DMS79 treated with DMSO at 0.1 percent for 48 hours (cell line): ENCODE results near the gene SLC29A2.
A peak's percentile ranks its signal among the peaks of the same experiment; 100 is the strongest.

ENCODE experiments used
- DNase-seq: peaks from one replicate; lab custom pipeline; 2025; lab: John Stamatoyannopoulos, UW

Gene SLC29A2

GRCh38 chr11:66317723-66318599 lies 53.6 kb downstream of the SLC29A2 start:
- DNase-seq: no peak

DNA sequence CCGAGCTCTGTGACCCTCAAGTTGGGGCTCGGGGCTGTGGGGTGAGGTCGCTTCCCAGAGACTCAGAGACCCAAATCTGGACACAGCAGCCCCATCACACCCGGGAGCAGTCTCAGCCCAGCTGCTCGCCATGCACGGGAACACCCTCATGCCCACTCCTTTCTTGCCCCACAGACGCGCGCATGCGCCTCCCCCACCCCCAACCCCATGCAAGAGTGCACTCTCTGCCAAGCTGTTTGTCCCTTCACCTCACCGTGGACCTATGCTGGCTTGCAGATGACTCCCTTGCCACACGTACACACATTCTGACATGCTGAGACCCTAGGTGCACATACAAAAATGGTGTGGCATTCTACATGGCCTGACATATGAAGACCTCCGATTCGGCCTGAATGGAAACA lies 54.2 kb downstream of the SLC29A2 start:
- DNase-seq: no peak

DNA sequence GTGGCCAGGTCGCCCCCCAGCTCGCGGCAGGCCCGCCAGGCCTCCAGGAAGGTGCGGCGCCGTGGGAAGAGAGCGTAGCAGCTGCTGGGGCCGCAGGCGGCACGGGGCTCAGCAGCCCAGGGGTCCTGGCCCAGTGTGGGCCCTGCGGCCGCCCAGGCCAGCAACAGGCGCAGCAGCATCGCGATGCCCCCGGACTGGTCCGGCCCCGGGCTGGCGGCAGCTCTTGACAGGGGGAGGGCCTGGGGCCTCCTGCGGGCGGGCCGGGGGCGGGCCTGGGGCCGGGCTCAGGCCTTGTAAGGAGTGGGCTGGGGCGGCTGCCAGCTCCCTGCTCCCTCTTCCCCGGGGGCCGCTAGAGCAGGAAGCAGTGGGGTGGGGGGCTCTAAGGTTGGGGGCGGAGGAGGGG lies 54.7 kb downstream of the SLC29A2 start, which contains the start of gene CD248:
TSS of gene CD248 (minus strand) at position 196 of the 403 bp plus-strand sequence. CDS start at position 179, 17 bp downstream.
- DNase-seq: no peak

DNA sequence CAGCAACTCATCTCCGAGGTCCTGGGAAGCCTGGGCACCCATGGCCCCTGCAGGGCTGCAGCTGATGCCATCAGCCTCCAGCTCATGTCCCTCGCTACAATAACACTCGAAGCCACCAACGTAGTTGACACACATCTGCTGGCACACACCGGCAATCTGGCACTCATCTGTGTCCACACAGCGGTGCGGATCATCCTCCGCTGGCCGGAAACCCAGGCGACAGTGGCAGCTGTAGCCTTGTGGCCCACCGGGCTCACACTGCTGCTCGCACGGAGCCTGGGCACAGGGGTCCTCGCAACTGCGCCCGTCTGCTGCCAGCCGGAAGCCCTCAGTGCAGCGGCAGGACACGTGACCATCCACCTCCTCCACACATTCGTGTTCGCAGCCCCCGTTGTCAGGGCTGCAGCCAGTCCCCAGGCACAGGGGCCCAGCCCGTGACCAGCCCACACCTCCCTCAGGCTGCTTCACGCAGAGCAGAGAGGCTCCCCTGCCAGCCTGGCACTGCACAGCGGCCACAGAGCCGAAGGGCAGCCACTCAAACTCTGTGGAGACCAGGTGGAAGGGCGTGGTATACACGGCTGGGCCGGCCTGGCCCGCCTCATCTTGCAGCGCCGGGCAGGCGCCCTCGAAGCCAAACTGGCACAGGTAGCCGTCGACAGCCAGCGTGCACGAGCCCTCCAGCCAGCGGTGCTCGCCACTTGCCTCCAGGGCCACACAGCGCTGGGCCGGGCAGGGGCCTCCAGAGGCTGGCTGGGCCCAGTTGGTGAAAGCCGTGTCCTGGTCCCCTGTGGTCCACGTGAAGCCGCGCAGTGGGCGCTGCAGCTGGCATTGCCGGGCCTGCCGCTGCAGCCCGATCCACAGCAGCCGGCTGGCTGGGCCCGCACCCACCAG lies 55.4 kb downstream of the SLC29A2 start:
- DNase-seq: no peak

DNA sequence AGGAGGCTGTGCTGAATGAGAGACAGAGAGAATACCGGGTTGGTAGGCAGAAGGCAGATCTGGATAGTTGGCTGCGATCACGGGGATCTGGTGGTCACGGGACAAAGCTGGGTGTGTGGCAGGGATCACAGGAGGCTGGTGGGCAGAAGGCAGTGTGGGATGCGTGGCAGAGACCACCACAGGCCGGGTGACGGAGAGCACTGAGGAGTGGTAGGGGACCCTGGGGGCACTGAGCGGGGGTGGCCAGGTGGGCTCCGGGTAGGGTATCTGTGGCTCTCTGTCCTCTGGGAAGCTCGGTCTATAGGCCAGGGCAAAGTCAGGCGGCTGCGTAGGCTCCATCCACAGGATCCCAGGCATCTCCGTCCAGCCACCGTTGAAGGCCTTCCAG lies 56.1 kb downstream of the SLC29A2 start:
- no peak for DNase-seq

- DNase-seq: no peak
These were observed 56.7 kb downstream of the SLC29A2 start for GRCh38 chr11:66314561-66315497.

DNA sequence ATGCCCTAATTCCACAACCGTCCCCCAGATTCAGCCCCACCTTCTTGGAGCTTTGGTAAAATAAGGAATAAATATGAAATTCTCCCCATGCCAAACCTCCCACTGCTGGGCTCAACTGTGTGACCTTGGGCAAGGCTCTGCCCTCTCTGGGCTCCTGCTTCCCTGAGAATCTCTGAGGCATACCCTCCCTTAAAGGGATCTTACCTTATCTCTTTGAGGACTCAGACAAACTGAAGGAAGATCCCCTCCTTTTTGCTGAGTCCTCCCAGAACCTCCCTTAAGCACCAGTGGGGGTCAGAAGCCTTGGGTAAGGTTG lies 57.4 kb downstream of the SLC29A2 start:
- DNase-seq: no peak

DNA sequence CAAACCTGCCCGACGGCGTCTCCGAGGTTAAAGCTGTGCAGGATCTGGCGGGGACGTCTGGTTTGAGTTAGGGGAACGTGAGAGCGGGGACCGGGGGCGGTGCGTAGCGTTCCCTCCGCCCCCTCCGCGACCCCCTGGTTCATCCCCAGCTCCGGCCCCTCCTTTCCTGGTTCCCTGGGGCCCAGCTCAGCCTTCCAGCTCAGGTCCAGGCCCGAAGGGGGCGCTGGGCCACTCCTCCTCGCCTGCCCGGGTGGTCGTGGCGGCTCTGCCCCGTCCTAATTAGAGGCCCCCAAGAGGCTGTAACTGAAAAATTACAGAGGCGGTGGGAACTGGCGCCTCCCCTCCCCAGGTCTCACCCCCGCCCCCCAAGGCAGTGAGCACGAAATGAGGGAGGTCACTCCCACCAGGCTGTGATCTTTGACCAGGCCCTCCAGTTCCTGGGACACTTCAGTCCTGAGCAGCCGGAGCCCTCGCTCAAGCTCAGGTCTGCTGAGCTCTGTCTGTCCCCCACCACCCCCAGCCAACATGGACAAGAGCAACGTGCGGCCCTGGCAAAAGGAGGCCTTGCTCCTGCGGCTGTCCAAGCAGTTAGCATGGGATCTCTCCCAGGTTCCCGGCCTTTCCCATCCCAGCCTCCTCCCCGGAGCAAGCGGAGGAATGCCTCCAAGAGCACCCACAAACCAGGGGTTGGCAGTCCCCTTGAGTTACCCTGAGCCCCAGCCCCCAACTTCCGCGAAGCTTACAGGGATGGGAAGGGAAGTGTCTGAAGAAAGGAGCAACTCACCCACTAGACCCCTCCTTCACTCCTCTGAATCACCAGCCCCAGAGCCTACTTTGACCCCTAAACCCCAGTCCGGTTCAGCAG lies 58.0 kb downstream of the SLC29A2 start:
- DNase-seq: no peak

DNA sequence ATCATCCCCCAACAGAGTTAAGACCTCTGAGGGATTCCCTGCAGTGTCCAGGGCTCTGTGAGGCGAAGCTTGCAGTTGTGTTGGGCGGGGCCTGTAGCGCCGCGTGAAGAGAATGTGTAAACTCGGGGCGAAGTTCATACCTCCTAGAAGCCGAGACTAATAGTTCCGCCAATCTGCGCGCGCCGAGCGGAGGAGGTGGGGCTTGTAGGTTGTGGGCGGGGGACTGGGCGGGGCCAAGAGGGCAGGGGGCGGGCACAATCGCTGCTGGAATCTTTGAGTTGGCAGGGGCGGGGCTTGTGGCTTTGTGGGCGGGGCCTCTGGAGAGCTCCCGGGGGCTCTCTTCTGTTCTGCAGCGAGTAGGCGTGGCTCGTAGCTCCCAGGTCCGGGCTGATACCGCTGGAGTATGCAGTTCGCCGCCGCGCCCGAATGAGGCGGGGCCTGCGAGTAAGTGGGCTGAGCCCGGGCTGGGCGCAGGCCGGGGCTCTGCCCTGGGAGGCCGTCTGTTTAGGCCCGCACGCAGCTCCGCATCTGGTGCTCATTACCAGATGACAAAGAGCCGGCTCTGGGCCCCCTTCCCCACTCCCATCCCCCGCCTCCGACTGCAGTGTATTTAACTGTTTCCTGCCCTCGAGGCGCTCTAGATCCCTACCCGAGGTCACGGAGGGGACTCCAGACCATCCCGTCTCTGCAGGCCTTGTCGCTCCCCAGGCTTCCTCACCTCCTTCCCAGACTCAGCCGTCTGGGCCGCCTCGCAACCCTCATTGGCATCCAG lies 58.8 kb downstream of the SLC29A2 start:
- peak; percentile 86 for DNase-seq
